Transverse colon (tissue), 4 donors: Measurements from ENCODE around the gene TOR3A. TPM values are rescaled to one million over a fixed set of nuclear protein-coding genes. Genes with fewer than 3 reads are reported as not detected.

Experiments used
- DNase-seq: peaks from one replicate; pipeline ENCODE4 v3.0.0-alpha.2; 2019
- H3K27ac ChIP-seq, 4 donors: fragments of 200-600 bp; sonication (generic); 2 replicates each; pipeline ENCODE4 v1.5.1; 2016 to 2018; ENCODE audit warnings: inconsistent platforms in 4 of 4
- H3K27me3 ChIP-seq: fragments of 200-600 bp; sonication (generic); 2 replicates; pipeline ENCODE4 v1.5.1; 2017; ENCODE audit warnings: inconsistent platforms
- H3K36me3 ChIP-seq, 4 donors: fragments of 200-600 bp; sonication (generic); 2 replicates each; pipeline ENCODE4 v1.5.1; 2017 to 2019; ENCODE audit warnings: inconsistent platforms in 4 of 4
- H3K4me1 ChIP-seq, 4 donors: fragments of 200-600 bp; sonication (generic); 2 replicates each; pipeline ENCODE4 v1.5.1; 2017 to 2020; ENCODE audit warnings: inconsistent platforms in 4 of 4
- H3K4me3 ChIP-seq, 4 donors: fragments of 200-600 bp; sonication (generic); 1 replicate in 1 of 4; 2 replicates in 3 of 4; pipeline versions ENCODE4 v1.5.1 to v1.6.1; 2017 to 2019; ENCODE audit warnings: inconsistent platforms in 4 of 4
- H3K9me3 ChIP-seq, 2 donors: fragments of 200-600 bp; sonication (generic); 2 replicates each; pipeline ENCODE4 v1.5.1; 2017 to 2019; ENCODE audit warnings: inconsistent platforms in 2 of 2
- EP300 ChIP-seq: sonication (generic); formaldehyde crosslinking; IDR thresholded peaks from one replicate; pipeline ENCODE4 v1.6.1; 2017; ENCODE audit warnings: antibody characterized with exemption, low read depth
- POLR2A ChIP-seq: fragments of 450-650 bp; IDR thresholded peaks from one replicate; pipeline ENCODE4 v1.6.1; 2016; ENCODE audit warnings: antibody characterized with exemption, mild to moderate bottlenecking, moderate library complexity
- POLR2AphosphoS5 ChIP-seq, 3 donors: sonication (generic); formaldehyde crosslinking; IDR thresholded peaks; one replicate each; pipeline ENCODE4 v1.6.1; 2016; ENCODE audit warnings: antibody characterized with exemption in 3 of 3
- WGBS, 2 donors: methylation state at CpG; one replicate each; pipeline ENCODE4 v1.1.5; 2018; ENCODE audit warnings: low coverage in 1 of 2; 5-methylcytosine and 5-hydroxymethylcytosine counted together
- in situ Hi-C, 4 donors: fragments of 200-750 bp; cut with MboI; loops; one replicate each; pipeline versions ENCODE4 v1.15.0 to v1.15.1; 2017; ENCODE audit warnings: low sequenced_read_pairs in 3 of 4, low pct_ligation_motif_present in 1 of 4, low pct_unique_long_range_greater_than_20kb in 1 of 4
- intact Hi-C: fragments of 100-400 bp; cut with DNase I; formaldehyde crosslinking; loops from one replicate; pipeline ENCODE4 v1.15.1; 2023; ENCODE audit warnings: low total_unique reads
- small RNA-seq, 4 donors: library from RNA; depleted of rRNA; stranded (forward); fragments of <200 nt; gene quantifications; one replicate each; pipeline ENCODE3, GENCODE V24; 2016
- total RNA-seq, 4 donors: library from RNA; depleted of rRNA; stranded (reverse); fragments of >200 nt; gene quantifications; one replicate each; pipeline ENCODE4 v1.1.0, GENCODE V29; 2016
- TF ChIP-seq, protein P1 (sequence below), 5 experiments: fragments of 200-600 bp in 3 of 5; fragments of 450-650 bp in 2 of 5; sonication (generic) in 3 of 5; IDR thresholded peaks; 1 replicate in 2 of 5; 2 replicates in 3 of 5; pipeline ENCODE4 v1.5.1; 2016 to 2017; ENCODE audit warnings: antibody characterized with exemption in 5 of 5, inconsistent platforms in 3 of 5, mild to moderate bottlenecking in 2 of 5, moderate library complexity in 1 of 5

Gene TOR3A
- total RNA-seq, 4 donors from 2014 or later, result 66.2 to 308 (median 72.7) TPM

DNA sequence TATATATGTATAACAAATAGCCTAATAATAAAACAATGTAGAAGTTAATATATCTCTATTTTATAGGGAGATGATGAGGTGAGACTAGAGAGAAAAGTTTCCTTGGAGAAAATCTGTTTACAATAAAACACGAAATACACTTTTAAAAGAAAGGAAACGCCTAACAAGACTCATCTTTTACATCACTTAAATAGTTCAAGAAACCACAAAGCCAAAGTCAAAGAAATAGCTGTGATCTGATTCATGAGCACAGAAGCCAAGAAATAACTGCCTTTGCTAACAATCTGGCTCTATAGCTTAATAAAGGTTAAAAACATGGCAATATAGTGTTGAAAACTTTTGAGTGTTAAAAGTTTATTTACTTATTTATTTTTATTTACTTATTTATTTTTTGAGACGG lies 61.5 kb downstream of the TOR3A start:
- Histone ChIP-seq H3K27ac (peak overlapping the region; percentile 32 to 70 (median 52)), H3K4me1 (peaks cover 0 to 7% (median 3%) of the 10 kb centered on the region in 4 donors), H3K4me3 (no peak overlapping the region), H3K9me3 (no peaks in the 10 kb centered on the region), H3K27me3 (no peaks in the 10 kb centered on the region), H3K36me3 (no peaks in the 10 kb centered on the region)
- TF ChIP-seq, protein P1, sequence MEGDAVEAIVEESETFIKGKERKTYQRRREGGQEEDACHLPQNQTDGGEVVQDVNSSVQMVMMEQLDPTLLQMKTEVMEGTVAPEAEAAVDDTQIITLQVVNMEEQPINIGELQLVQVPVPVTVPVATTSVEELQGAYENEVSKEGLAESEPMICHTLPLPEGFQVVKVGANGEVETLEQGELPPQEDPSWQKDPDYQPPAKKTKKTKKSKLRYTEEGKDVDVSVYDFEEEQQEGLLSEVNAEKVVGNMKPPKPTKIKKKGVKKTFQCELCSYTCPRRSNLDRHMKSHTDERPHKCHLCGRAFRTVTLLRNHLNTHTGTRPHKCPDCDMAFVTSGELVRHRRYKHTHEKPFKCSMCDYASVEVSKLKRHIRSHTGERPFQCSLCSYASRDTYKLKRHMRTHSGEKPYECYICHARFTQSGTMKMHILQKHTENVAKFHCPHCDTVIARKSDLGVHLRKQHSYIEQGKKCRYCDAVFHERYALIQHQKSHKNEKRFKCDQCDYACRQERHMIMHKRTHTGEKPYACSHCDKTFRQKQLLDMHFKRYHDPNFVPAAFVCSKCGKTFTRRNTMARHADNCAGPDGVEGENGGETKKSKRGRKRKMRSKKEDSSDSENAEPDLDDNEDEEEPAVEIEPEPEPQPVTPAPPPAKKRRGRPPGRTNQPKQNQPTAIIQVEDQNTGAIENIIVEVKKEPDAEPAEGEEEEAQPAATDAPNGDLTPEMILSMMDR (IDR thresholded peaks at IDR 0.05), result no peak
- TF ChIP-seq POLR2A, result no peak
- TF ChIP-seq POLR2AphosphoS5 (IDR thresholded peaks at IDR 0.05), result no peak
- no peak for TF ChIP-seq EP300
- in situ Hi-C loops (no loop called here), intact Hi-C loops (no loop called here)
- 52 to 62% methylated on average over 3 of the region's 3 CpGs for WGBS, 2 donors
- DNase-seq, result no peak

DNA sequence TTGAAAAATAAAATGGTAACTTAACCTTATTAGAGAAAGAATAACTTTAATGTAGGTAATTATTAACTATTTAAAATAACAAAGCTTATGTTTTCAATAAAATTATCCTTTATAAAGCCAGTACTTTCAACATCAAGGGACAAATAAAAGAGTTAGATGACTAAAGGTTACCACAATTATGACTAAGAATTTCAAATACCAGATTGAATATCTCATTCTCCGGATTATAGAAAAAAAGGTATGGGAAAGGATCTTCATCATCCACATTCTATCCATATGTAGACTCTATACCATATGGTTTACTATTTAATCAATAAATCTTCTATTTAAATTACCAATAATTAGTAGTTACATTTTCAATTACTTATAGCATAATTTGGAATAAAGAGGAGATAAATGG lies 62.8 kb downstream of the TOR3A start:
- TF ChIP-seq POLR2AphosphoS5 (IDR thresholded peaks at IDR 0.05), result no peak
- TF ChIP-seq POLR2A, result no peak
- no peak for TF ChIP-seq EP300
- TF ChIP-seq, protein P1 (IDR thresholded peaks at IDR 0.05), result no peak
- intact Hi-C loops (no loop called here), in situ Hi-C loops (no loop called here)
- 82 to 95% methylated on average over 1 of the region's 1 CpG for WGBS, 2 donors
- DNase-seq, result no peak
- H3K36me3 ChIP-seq, result no peaks in the 10 kb centered on the region
- H3K9me3 ChIP-seq, result no peaks in the 10 kb centered on the region
- H3K4me3 ChIP-seq, result no peak overlapping the region
- no peak overlapping the region for H3K27ac ChIP-seq
- no peaks in the 10 kb centered on the region for H3K27me3 ChIP-seq
- H3K4me1 ChIP-seq, result peaks cover 0 to 7% (median 3%) of the 10 kb centered on the region in 4 donors

DNA sequence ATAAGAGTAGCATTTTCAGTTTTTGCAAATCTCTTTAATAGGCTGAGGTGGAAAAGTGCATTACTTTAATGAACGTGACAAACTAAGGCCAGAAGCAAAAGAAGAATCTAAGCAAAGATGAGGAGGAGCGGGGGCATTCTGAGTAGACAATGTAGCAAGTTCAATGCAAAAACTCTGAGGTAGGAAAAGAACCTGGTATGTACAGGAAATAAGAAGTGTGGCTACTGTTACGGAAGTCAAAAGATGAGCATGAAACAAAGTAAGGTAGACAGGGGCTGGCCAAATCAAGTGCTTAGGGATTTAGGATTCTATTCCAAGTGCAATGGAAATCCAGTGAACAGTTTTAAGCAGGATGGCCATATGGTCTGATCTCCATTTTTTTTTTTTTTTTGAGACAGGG lies 63.7 kb downstream of the TOR3A start:
- Histone ChIP-seq H3K9me3 (no peaks in the 10 kb centered on the region), H3K4me1 (peaks cover 0 to 7% (median 3%) of the 10 kb centered on the region in 4 donors), H3K4me3 (no peak overlapping the region), H3K27me3 (no peaks in the 10 kb centered on the region), H3K27ac (no peak overlapping the region), H3K36me3 (no peaks in the 10 kb centered on the region)
- intact Hi-C loops (no loop called here), in situ Hi-C loops (no loop called here)
- WGBS, 2 donors, result 93 to 94% methylated on average over 3 of the region's 3 CpGs
- no peak for TF ChIP-seq POLR2A
- DNase-seq, result no peak

Small RNA genes lying within 50 kb of the gene (small RNA-seq; reads per million reads assigned to genes)
- 0 reads per million in 4 donors for gene AL512326.3

Other genes starting within 250 kb of the TOR3A start
- 10 to 100 TPM; 10.8 to 29.2 (median 18.0) TPM for gene ANGPTL1, start 211.0 kb upstream of the TOR3A start, total RNA-seq
- 10 to 100 TPM; 10.8 to 24.9 (median 17.5) TPM for gene FAM20B, start 56.2 kb upstream of the TOR3A start, total RNA-seq
- 10 to 100 TPM in 3 of 4 donors, 1 to 10 TPM in 1; 9.6 to 51.7 (median 14.3) TPM for gene ABL2, start 147.6 kb downstream of the TOR3A start, total RNA-seq
- 10 to 100 TPM in 3 of 4 donors, 1 to 10 TPM in 1; 4.0 to 13.9 (median 10.3) TPM for gene SOAT1, start 211.7 kb downstream of the TOR3A start, total RNA-seq